BE2C (cell line): ENCODE data around the gene TRNP1.

Source experiments
- DNase-seq: peaks from one replicate; pipeline ENCODE4 v3.0.0-alpha.2; 2020
- H3K27me3 ChIP-seq: fragments of 250-450 bp; sonication (Bioruptor Pico); 2 replicates; pipeline ENCODE4 v1.5.1; 2020; ENCODE audit warnings: mild to moderate bottlenecking
- H3K36me3 ChIP-seq: fragments of 250-450 bp; sonication (Bioruptor Pico); 2 replicates; pipeline ENCODE4 v1.5.1; 2020; ENCODE audit warnings: mild to moderate bottlenecking
- H3K4me1 ChIP-seq: fragments of 250-450 bp; sonication (Bioruptor Pico); 2 replicates; pipeline ENCODE4 v1.5.1; 2020
- H3K4me3 ChIP-seq: 2 replicates; pipeline ENCODE4 v1.5.1; 2011; ENCODE audit warnings: low read depth, low read length
- H3K9me3 ChIP-seq: fragments of 250-450 bp; sonication (Bioruptor Pico); 2 replicates; pipeline ENCODE4 v1.5.1; 2020
- TF ChIP-seq, protein P1 (sequence below): IDR thresholded peaks from 2 replicates; pipeline ENCODE4 v1.5.1; 2012; ENCODE audit warnings: mild to moderate bottlenecking, low read depth, low read length

TRNP1 gene

GRCh38 chr1:27003745-27004470 is 10.4 kb downstream of the TRNP1 start:
- TF ChIP-seq, protein P1, sequence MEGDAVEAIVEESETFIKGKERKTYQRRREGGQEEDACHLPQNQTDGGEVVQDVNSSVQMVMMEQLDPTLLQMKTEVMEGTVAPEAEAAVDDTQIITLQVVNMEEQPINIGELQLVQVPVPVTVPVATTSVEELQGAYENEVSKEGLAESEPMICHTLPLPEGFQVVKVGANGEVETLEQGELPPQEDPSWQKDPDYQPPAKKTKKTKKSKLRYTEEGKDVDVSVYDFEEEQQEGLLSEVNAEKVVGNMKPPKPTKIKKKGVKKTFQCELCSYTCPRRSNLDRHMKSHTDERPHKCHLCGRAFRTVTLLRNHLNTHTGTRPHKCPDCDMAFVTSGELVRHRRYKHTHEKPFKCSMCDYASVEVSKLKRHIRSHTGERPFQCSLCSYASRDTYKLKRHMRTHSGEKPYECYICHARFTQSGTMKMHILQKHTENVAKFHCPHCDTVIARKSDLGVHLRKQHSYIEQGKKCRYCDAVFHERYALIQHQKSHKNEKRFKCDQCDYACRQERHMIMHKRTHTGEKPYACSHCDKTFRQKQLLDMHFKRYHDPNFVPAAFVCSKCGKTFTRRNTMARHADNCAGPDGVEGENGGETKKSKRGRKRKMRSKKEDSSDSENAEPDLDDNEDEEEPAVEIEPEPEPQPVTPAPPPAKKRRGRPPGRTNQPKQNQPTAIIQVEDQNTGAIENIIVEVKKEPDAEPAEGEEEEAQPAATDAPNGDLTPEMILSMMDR: no peak

GRCh38 chr1:27004471-27005165 is 11.1 kb downstream of the TRNP1 start:
- Histone ChIP-seq H3K4me1 (no peaks in the 10 kb centered on the region), H3K36me3 (no peaks in the 10 kb centered on the region), H3K9me3 (no peaks in the 10 kb centered on the region), H3K27me3 (no peaks in the 10 kb centered on the region), H3K4me3 (no peak overlapping the region)
- DNase-seq: peak; percentile 32
- TF ChIP-seq, protein P1: no peak

More at GRCh38 chr1:27003745-27004470, 10.4 kb downstream of the TRNP1 start:
- H3K4me1 ChIP-seq: no peaks in the 10 kb centered on the region
- H3K36me3 ChIP-seq: no peaks in the 10 kb centered on the region
- DNase-seq: no peak
- no peaks in the 10 kb centered on the region for H3K9me3 ChIP-seq
- no peaks in the 10 kb centered on the region for H3K27me3 ChIP-seq
- H3K4me3 ChIP-seq: no peak overlapping the region

DNA sequence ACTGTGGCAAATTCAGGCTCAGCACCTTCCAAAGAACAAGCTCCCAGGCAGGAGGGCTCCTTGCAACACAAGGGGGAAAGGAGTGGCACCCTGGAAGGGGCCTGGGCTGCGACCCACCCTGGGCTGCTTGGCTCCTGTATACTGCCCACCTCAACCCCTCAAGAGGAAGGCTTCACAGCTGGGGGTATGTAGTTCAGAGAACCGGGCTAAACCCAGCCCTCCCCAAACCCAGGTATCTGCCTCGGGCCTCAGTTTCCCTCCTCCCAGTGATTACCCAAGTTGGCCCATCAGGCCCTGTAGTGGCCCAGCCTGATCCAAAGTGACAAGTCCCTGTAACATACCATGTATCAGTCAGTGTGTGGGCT is 11.7 kb downstream of the TRNP1 start:
- Histone ChIP-seq H3K36me3 (no peaks in the 10 kb centered on the region), H3K27me3 (no peaks in the 10 kb centered on the region), H3K4me3 (no peak overlapping the region), H3K4me1 (no peaks in the 10 kb centered on the region), H3K9me3 (no peaks in the 10 kb centered on the region)
- DNase-seq: no peak
- TF ChIP-seq, protein P1: no peak

DNA sequence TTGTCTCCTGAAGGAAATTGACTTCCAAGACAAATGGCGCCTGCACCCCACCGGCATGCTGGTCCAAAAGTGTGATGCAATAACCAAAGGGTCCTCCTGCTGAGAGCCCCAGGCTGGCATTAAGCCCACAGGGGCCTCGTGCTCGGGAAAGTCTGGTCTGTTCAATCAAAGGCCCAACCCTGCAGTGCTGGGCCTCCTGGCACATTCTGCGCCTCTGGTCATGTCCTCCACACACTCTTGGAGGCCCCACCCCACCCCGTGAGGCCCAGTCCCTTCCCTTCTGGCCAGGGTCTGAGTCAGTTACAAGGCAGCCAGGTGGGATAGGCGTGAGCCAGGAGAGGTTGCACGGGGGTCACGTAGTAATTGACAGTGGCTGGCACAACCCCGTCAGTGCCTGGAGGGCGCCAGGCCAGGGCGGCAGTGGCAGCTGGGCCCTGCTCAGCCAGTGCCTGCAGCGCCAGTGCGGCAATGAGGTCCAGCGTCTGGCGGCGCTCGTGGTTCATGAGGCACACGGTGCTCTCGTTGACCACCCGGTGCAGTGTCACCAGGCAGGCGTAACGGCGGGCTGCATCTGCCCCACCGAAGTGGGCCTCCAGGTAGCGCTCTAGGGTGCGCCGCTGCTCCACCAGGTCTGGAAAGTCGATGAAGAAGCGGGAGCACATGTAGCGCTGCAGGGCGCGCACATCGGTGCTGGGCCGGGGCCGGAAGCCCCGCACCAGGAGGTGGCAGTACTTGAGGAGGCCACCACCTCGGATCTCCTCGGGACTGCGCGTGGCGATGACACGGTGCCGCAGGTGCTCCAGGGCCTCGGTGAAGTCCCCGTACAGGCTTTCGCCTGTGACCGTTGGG is 12.4 kb downstream of the TRNP1 start:
- Histone ChIP-seq H3K9me3 (no peaks in the 10 kb centered on the region), H3K27me3 (no peaks in the 10 kb centered on the region), H3K36me3 (no peaks in the 10 kb centered on the region), H3K4me3 (no peak overlapping the region), H3K4me1 (no peaks in the 10 kb centered on the region)
- DNase-seq: peak; percentile 10
- TF ChIP-seq, protein P1: no peak

DNA sequence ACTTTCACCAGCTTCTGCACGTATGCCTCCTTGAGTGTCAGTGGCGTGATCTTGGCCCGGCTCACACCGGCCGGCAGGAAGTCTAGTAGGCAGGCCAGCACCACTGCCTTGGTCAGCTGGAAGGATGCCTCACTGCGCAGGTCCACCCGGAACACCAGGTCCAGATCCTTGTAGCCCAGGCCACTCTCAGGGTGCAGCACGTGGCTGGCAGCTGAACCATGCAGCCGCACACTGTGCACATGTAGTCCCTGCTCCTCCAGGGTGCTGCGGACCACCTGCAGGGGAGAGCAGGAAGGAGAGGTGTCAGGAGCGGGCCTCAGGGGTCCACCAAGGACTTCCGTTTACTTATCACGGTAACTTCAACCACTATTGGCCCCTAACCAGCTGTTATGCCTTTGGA is 13.2 kb downstream of the TRNP1 start:
- H3K4me3 ChIP-seq: no peak overlapping the region
- H3K27me3 ChIP-seq: no peaks in the 10 kb centered on the region
- no peaks in the 10 kb centered on the region for H3K9me3 ChIP-seq
- no peaks in the 10 kb centered on the region for H3K36me3 ChIP-seq
- TF ChIP-seq, protein P1: no peak
- no peaks in the 10 kb centered on the region for H3K4me1 ChIP-seq
- DNase-seq: no peak
